Measurements from ENCODE around the gene CYB5R4. TPM values are rescaled to one million over a fixed set of nuclear protein-coding genes. Genes with fewer than 3 reads are reported as not detected.

The CYB5R4 gene
- 8.1 TPM in 2 replicates for polyA plus RNA-seq (2013)

- Histone ChIP-seq H2BK12ac (ENCODE audit: low read length) (no peak within 1 kb of the TSS), H3K27ac (ENCODE audit: low read depth, low read length) (no peak within 1 kb of the TSS), H2AK5ac (ENCODE audit: low read length) (no peak within 1 kb of the TSS), H3K9ac (ENCODE audit: low read length) (peak within 1 kb of the TSS; percentile 89), H3K23ac (ENCODE audit: low read length) (no peak within 1 kb of the TSS), H4K8ac (ENCODE audit: low read depth, low read length) (peak within 1 kb of the TSS; percentile 64), H3K18ac (ENCODE audit: low read length) (no peak within 1 kb of the TSS), H4K91ac (ENCODE audit: low read depth, low read length) (peak within 1 kb of the TSS; percentile 29), H3K14ac (ENCODE audit: low read length) (peak within 1 kb of the TSS; percentile 30), H3K4me2 (ENCODE audit: low read length) (peak within 1 kb of the TSS; percentile 73), H2BK5ac (ENCODE audit: low read depth, low read length, poor library complexity) (no peak within 1 kb of the TSS), H3K4me1 (ENCODE audit: control insufficient read depth in 1 of 2, insufficient read depth in 2 of 2, low read length in 2 of 2) (no peaks in the 10 kb centered on the region), H3K9me3 (ENCODE audit: insufficient read depth, low read depth, low read length) (no peaks in the 10 kb centered on the region), H3K36me3 (ENCODE audit: control insufficient read depth in 1 of 2, insufficient read depth in 2 of 2, low read length in 2 of 2) (no peaks in the 10 kb centered on the region), H3K4me3 (ENCODE audit: low read depth, low read length) (peak within 1 kb of the TSS; percentile 91), H3K4ac (ENCODE audit: low read depth, low read length) (peak within 1 kb of the TSS; percentile 18), H2BK120ac (ENCODE audit: insufficient read depth, low read length, poor library complexity) (no peak within 1 kb of the TSS), H3K79me1 (ENCODE audit: low read length) (no peaks in the 10 kb centered on the region), H2AFZ (ENCODE audit: insufficient read depth, low read length, poor library complexity) (peak within 1 kb of the TSS; percentile 21), H3K79me2 (ENCODE audit: control insufficient read depth, insufficient read depth, low read length, poor library complexity) (peaks cover 1% of the 10 kb centered on the region), H3K27me3 (ENCODE audit: insufficient read depth, low read length) (peaks cover 4% of the 10 kb centered on the region), H4K12ac (ENCODE audit: low read depth, low read length) (no peak within 1 kb of the TSS)
- peak; percentile 96 to 98 for DNase-seq
- no CpG with 5 or more reads among the region's 53 CpGs for WGBS (ENCODE audit: extremely low coverage, insufficient coverage, insufficient read length)
These were observed at the start of gene CYB5R4 for GRCh38 chr6:83859410-83860358. Gene CYB5R4 (plus strand): TSS chr6:83859689. CDS start chr6:83859783, 94 bp downstream.

- H3K23ac ChIP-seq (ENCODE audit: low read length): no peak overlapping the region
- H3K79me1 ChIP-seq (ENCODE audit: low read length): no peaks in the 10 kb centered on the region
- H3K9me3 ChIP-seq (ENCODE audit: insufficient read depth, low read depth, low read length): no peaks in the 10 kb centered on the region
- no peak overlapping the region for H2BK5ac ChIP-seq (ENCODE audit: low read depth, low read length, poor library complexity)
- DNase-seq: no peak
- H4K8ac ChIP-seq (ENCODE audit: low read depth, low read length): no peak overlapping the region
- no peak overlapping the region for H3K14ac ChIP-seq (ENCODE audit: low read length)
- H3K79me2 ChIP-seq (ENCODE audit: control insufficient read depth, insufficient read depth, low read length, poor library complexity): no peaks in the 10 kb centered on the region
- H3K4me3 ChIP-seq (ENCODE audit: low read depth, low read length): no peak overlapping the region
- no peaks in the 10 kb centered on the region for H3K36me3 ChIP-seq (ENCODE audit: control insufficient read depth in 1 of 2, insufficient read depth in 2 of 2, low read length in 2 of 2)
- no peak overlapping the region for H2BK12ac ChIP-seq (ENCODE audit: low read length)
- no peak overlapping the region for H3K4me2 ChIP-seq (ENCODE audit: low read length)
- no peak overlapping the region for H3K4ac ChIP-seq (ENCODE audit: low read depth, low read length)
- no peak overlapping the region for H2AK5ac ChIP-seq (ENCODE audit: low read length)
- H3K4me1 ChIP-seq (ENCODE audit: control insufficient read depth in 1 of 2, insufficient read depth in 2 of 2, low read length in 2 of 2): no peaks in the 10 kb centered on the region
- H3K18ac ChIP-seq (ENCODE audit: low read length): no peak overlapping the region
- no peak overlapping the region for H4K91ac ChIP-seq (ENCODE audit: low read depth, low read length)
- no peak overlapping the region for H2BK120ac ChIP-seq (ENCODE audit: insufficient read depth, low read length, poor library complexity)
- H4K12ac ChIP-seq (ENCODE audit: low read depth, low read length): no peak overlapping the region
- H3K9ac ChIP-seq (ENCODE audit: low read length): no peak overlapping the region
- H3K27ac ChIP-seq (ENCODE audit: low read depth, low read length): no peak overlapping the region
- no peaks in the 10 kb centered on the region for H3K27me3 ChIP-seq (ENCODE audit: insufficient read depth, low read length)
- no peak overlapping the region for H2AFZ ChIP-seq (ENCODE audit: insufficient read depth, low read length, poor library complexity)
These were observed 46.9 kb upstream of the CYB5R4 start for GRCh38 chr6:83812595-83812994.

- Histone ChIP-seq H4K12ac (ENCODE audit: low read depth, low read length) (no peak overlapping the region), H3K4me1 (ENCODE audit: control insufficient read depth in 1 of 2, insufficient read depth in 2 of 2, low read length in 2 of 2) (no peaks in the 10 kb centered on the region), H3K9ac (ENCODE audit: low read length) (no peak overlapping the region), H3K14ac (ENCODE audit: low read length) (no peak overlapping the region), H3K27me3 (ENCODE audit: insufficient read depth, low read length) (no peaks in the 10 kb centered on the region), H3K27ac (ENCODE audit: low read depth, low read length) (no peak overlapping the region), H3K79me1 (ENCODE audit: low read length) (no peaks in the 10 kb centered on the region), H2BK12ac (ENCODE audit: low read length) (no peak overlapping the region), H4K91ac (ENCODE audit: low read depth, low read length) (no peak overlapping the region), H3K9me3 (ENCODE audit: insufficient read depth, low read depth, low read length) (no peaks in the 10 kb centered on the region), H2AK5ac (ENCODE audit: low read length) (no peak overlapping the region), H2AFZ (ENCODE audit: insufficient read depth, low read length, poor library complexity) (no peak overlapping the region), H3K4me3 (ENCODE audit: low read depth, low read length) (no peak overlapping the region), H3K4me2 (ENCODE audit: low read length) (no peak overlapping the region), H2BK5ac (ENCODE audit: low read depth, low read length, poor library complexity) (no peak overlapping the region), H4K8ac (ENCODE audit: low read depth, low read length) (no peak overlapping the region), H3K23ac (ENCODE audit: low read length) (no peak overlapping the region), H2BK120ac (ENCODE audit: insufficient read depth, low read length, poor library complexity) (no peak overlapping the region), H3K79me2 (ENCODE audit: control insufficient read depth, insufficient read depth, low read length, poor library complexity) (no peaks in the 10 kb centered on the region), H3K36me3 (ENCODE audit: control insufficient read depth in 1 of 2, insufficient read depth in 2 of 2, low read length in 2 of 2) (no peaks in the 10 kb centered on the region), H3K4ac (ENCODE audit: low read depth, low read length) (no peak overlapping the region), H3K18ac (ENCODE audit: low read length) (no peak overlapping the region)
- no CpG with 5 or more reads among the region's 2 CpGs for WGBS (ENCODE audit: extremely low coverage, insufficient coverage, insufficient read length)
- no peak for DNase-seq
These were observed 43.7 kb upstream of the CYB5R4 start for GRCh38 chr6:83815631-83816272.

- H3K36me3 ChIP-seq (ENCODE audit: control insufficient read depth in 1 of 2, insufficient read depth in 2 of 2, low read length in 2 of 2): no peaks in the 10 kb centered on the region
- H2AK5ac ChIP-seq (ENCODE audit: low read length): no peak overlapping the region
- H3K9me3 ChIP-seq (ENCODE audit: insufficient read depth, low read depth, low read length): no peaks in the 10 kb centered on the region
- H3K18ac ChIP-seq (ENCODE audit: low read length): no peak overlapping the region
- no peaks in the 10 kb centered on the region for H3K79me2 ChIP-seq (ENCODE audit: control insufficient read depth, insufficient read depth, low read length, poor library complexity)
- H3K27ac ChIP-seq (ENCODE audit: low read depth, low read length): no peak overlapping the region
- no peak overlapping the region for H2BK12ac ChIP-seq (ENCODE audit: low read length)
- no peaks in the 10 kb centered on the region for H3K79me1 ChIP-seq (ENCODE audit: low read length)
- no CpG with 5 or more reads among the region's 3 CpGs for WGBS (ENCODE audit: extremely low coverage, insufficient coverage, insufficient read length)
- H3K14ac ChIP-seq (ENCODE audit: low read length): no peak overlapping the region
- H3K4me1 ChIP-seq (ENCODE audit: control insufficient read depth in 1 of 2, insufficient read depth in 2 of 2, low read length in 2 of 2): no peaks in the 10 kb centered on the region
- H2AFZ ChIP-seq (ENCODE audit: insufficient read depth, low read length, poor library complexity): no peak overlapping the region
- H4K12ac ChIP-seq (ENCODE audit: low read depth, low read length): no peak overlapping the region
- H4K91ac ChIP-seq (ENCODE audit: low read depth, low read length): no peak overlapping the region
- no peak overlapping the region for H3K23ac ChIP-seq (ENCODE audit: low read length)
- H3K4me2 ChIP-seq (ENCODE audit: low read length): no peak overlapping the region
- H3K4ac ChIP-seq (ENCODE audit: low read depth, low read length): no peak overlapping the region
- DNase-seq: no peak
- H3K9ac ChIP-seq (ENCODE audit: low read length): no peak overlapping the region
- H2BK5ac ChIP-seq (ENCODE audit: low read depth, low read length, poor library complexity): no peak overlapping the region
- H3K27me3 ChIP-seq (ENCODE audit: insufficient read depth, low read length): no peaks in the 10 kb centered on the region
- H2BK120ac ChIP-seq (ENCODE audit: insufficient read depth, low read length, poor library complexity): no peak overlapping the region
- no peak overlapping the region for H3K4me3 ChIP-seq (ENCODE audit: low read depth, low read length)
- H4K8ac ChIP-seq (ENCODE audit: low read depth, low read length): no peak overlapping the region
These were observed 36.8 kb upstream of the CYB5R4 start for GRCh38 chr6:83822629-83823169.
